GM10266 (cell line): Measurements from ENCODE around the gene PPP1R15B.
A peak's percentile ranks its signal among the peaks of the same experiment; 100 is the strongest.

ENCODE experiments used
- DNase-seq: peaks from one replicate; pipeline ENCODE4 v3.0.0; 2012; ENCODE audit errors: extremely low spot score
- CTCF ChIP-seq: IDR thresholded peaks from 2 replicates; pipeline ENCODE4 v1.5.1; 2012; ENCODE audit warnings: mild to moderate bottlenecking, low read depth; ENCODE audit not compliant: control insufficient read depth, insufficient read depth; ENCODE audit errors: missing control alignments

PPP1R15B gene

GRCh38 chr1:204398197-204399125 is 13.2 kb downstream of the PPP1R15B start:
- peak; percentile 83 for TF ChIP-seq CTCF
- peak; percentile 80 for DNase-seq

GRCh38 chr1:204396015-204396583 is 15.5 kb downstream of the PPP1R15B start:
- no peak for TF ChIP-seq CTCF
- DNase-seq, result no peak

GRCh38 chr1:204391629-204392028 is 20.0 kb downstream of the PPP1R15B start:
- DNase-seq, result no peak
- no peak for TF ChIP-seq CTCF

GRCh38 chr1:204390751-204391466 is 20.7 kb downstream of the PPP1R15B start:
- no peak for TF ChIP-seq CTCF
- no peak for DNase-seq

- no peak for TF ChIP-seq CTCF
- no peak for DNase-seq
Observed at GRCh38 chr1:204385727-204386126, 25.9 kb downstream of the PPP1R15B start.

- TF ChIP-seq CTCF, result no peak
- no peak for DNase-seq
Observed at GRCh38 chr1:204384636-204385352, 26.8 kb downstream of the PPP1R15B start.
